A673 (cell line): ENCODE results near the gene TMEM126A. TPM values are rescaled to one million over a fixed set of nuclear protein-coding genes. Genes with fewer than 3 reads are reported as not detected.
"Not testable (repeated sequence)": the region's sequence is repeated elsewhere in the genome, so short reads cannot be mapped to it uniquely, and the experiment has no call there.

Experiments used
- BruUV-seq: library from RNA; stranded (reverse); fragments of 400-500 nt; replicated peaks from 2 replicates; lab custom pipeline; 2021; lab: Mats Ljungman, UMichigan
- CTCF ChIA-PET: fragments of 300-600 bp; sonication (Branson Sonifier 250); formaldehyde crosslinking; loops from one replicate; lab custom pipeline; 2022; ENCODE audit warnings: antibody characterized with exemption; lab: Charles Lee
- POLR2A ChIA-PET: fragments of 300-600 bp; sonication (Branson Sonifier 250); formaldehyde crosslinking; loops from one replicate; lab custom pipeline; 2022; ENCODE audit warnings: antibody characterized with exemption; ENCODE audit not compliant: low non-redundant PET; lab: Charles Lee
- DNase-seq: peaks from one replicate; pipeline ENCODE4 v3.0.0-alpha.2; 2015; ENCODE audit warnings: low spot score
- H3K27ac ChIP-seq: fragments of 200-600 bp; sonication (generic); 2 replicates; pipeline ENCODE4 v1.5.1; 2016; ENCODE audit warnings: mixed run types, low read depth, mild to moderate bottlenecking, mixed read lengths, antibody characterized with exemption, low read length; ENCODE audit not compliant: poor library complexity, severe bottlenecking
- H3K27me3 ChIP-seq: fragments of 200-600 bp; sonication (generic); replicated peaks from 2 replicates; pipeline ENCODE4 v1.6.1; 2017; ENCODE audit warnings: mixed run types, low read depth, mild to moderate bottlenecking, mixed read lengths, antibody characterized with exemption, low read length; ENCODE audit not compliant: insufficient read depth, poor library complexity
- H3K36me3 ChIP-seq: fragments of 200-600 bp; sonication (generic); 2 replicates; pipeline ENCODE4 v1.6.1; 2016; ENCODE audit warnings: mixed run types, mild to moderate bottlenecking, mixed read lengths, antibody characterized with exemption, low read length; ENCODE audit not compliant: insufficient read depth, poor library complexity, severe bottlenecking
- H3K4me1 ChIP-seq: fragments of 200-600 bp; sonication (generic); 2 replicates; pipeline ENCODE4 v1.6.1; 2017; ENCODE audit warnings: mixed run types, mild to moderate bottlenecking, mixed read lengths, antibody characterized with exemption, low read length; ENCODE audit not compliant: insufficient read depth, poor library complexity, severe bottlenecking
- H3K4me3 ChIP-seq: fragments of 200-600 bp; sonication (generic); 2 replicates; pipeline ENCODE4 v1.5.1; 2016; ENCODE audit warnings: low read depth, mixed run types, mild to moderate bottlenecking, mixed read lengths, low read length; ENCODE audit not compliant: poor library complexity, severe bottlenecking
- H3K9me3 ChIP-seq: fragments of 200-600 bp; sonication (generic); 2 replicates; pipeline ENCODE4 v1.6.1; 2016; ENCODE audit warnings: mixed run types, low read depth, mild to moderate bottlenecking, mixed read lengths, antibody characterized with exemption, low read length; ENCODE audit not compliant: poor library complexity, severe bottlenecking
- CTCF ChIP-seq: fragments of 300-800, 200-600 bp; sonication (generic); conservative IDR thresholded peaks from 2 replicates; pipeline ENCODE4 v1.5.1; 2017; ENCODE audit warnings: low read depth, mild to moderate bottlenecking, antibody characterized with exemption, low read length, moderate library complexity, mixed read lengths
- EZH2 ChIP-seq: fragments of 200-600 bp; sonication (generic); IDR thresholded peaks from 2 replicates; pipeline ENCODE4 v1.6.1; 2017; ENCODE audit warnings: borderline replicate concordance, low read depth, mild to moderate bottlenecking, mixed read lengths, antibody characterized with exemption, low read length; ENCODE audit not compliant: poor library complexity, severe bottlenecking
- intact Hi-C: fragments of 100-400 bp; cut with micrococcal nuclease; formaldehyde crosslinking; loops from one replicate; pipeline ENCODE4 v1.10.0; 2022; ENCODE audit not compliant: unreplicated experiment
- total RNA-seq: library from RNA; stranded (reverse); gene quantifications from 2 replicates; pipeline ENCODE4 v1.2.3, GENCODE V29; 2021

The TMEM126A gene
- total RNA-seq, 1 experiment from 2014 or later: 66.0 TPM

GRCh38 chr11:85651118-85651517 lies 3.4 kb downstream of the TMEM126A start:
- Histone ChIP-seq H3K27ac (no peak overlapping the region), H3K4me1 (peaks cover 6% of the 10 kb centered on the region), H3K4me3 (no peak overlapping the region), H3K27me3 (no peaks in the 10 kb centered on the region), H3K9me3 (no peaks in the 10 kb centered on the region), H3K36me3 (peaks cover 12% of the 10 kb centered on the region)
- ChIA-PET CTCF (no interaction called here), POLR2A (interaction anchor here (0.6 to 0.7 kb wide), 3 partner anchors 8 to 610 kb away, joined by 3 to 8 read pairs (median 4); no protein-coding TSS in a partner anchor)
- BruUV-seq: no TSS peak
- intact Hi-C loops: no loop called here
- TF ChIP-seq CTCF (no peak), EZH2 (no peak)
- no peak for DNase-seq

DNA sequence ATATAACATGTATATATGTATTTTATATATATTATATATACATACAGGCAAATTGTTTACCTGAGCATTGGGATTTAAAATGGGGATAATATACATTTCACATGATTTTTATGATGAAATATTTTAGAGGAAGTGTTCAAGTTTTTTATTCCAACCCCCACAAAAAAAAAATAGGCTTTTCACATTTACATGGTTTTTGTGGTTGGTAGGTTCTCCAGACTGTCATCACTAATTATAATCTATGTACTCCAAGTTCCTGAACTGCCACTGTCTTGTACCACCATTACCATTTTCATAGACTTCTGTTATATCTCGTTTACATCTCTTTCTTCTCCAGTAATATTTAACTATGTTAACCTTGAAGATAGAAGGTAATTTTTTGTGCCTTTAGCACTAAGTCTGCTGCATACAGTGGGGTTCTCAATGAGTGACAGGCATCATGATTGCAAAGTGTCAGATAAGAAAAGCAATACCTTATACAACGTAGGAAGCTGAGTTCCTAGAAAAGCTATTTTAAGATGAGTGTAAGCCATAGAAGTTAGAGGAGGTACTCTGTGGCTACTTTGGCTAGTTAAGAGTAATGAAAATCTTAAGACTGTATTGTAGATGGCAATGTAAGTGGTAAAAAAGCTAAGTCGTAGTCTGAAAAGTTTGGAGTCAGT lies 5.2 kb downstream of the TMEM126A start:
- Histone ChIP-seq H3K36me3 (peaks cover 30% of the 10 kb centered on the region), H3K4me3 (no peak overlapping the region), H3K4me1 (no peaks in the 10 kb centered on the region), H3K9me3 (no peaks in the 10 kb centered on the region), H3K27me3 (no peaks in the 10 kb centered on the region), H3K27ac (no peak overlapping the region)
- POLR2A ChIA-PET: no interaction called here
- intact Hi-C loops: no loop called here
- BruUV-seq: no TSS peak
- no peak for DNase-seq
- TF ChIP-seq CTCF (no peak), EZH2 (no peak)
- CTCF ChIA-PET: no interaction called here

GRCh38 chr11:85654343-85654742 lies 6.6 kb downstream of the TMEM126A start:
- H3K27me3 ChIP-seq, BruUV-seq, intact Hi-C loops, H3K9me3 ChIP-seq, H3K4me3 ChIP-seq, CTCF ChIA-PET, DNase-seq, H3K27ac ChIP-seq: not testable (repeated sequence)
- H3K36me3 ChIP-seq: peaks cover 44% of the 10 kb centered on the region
- POLR2A ChIA-PET: interaction anchor here (0.5 kb wide), 1 partner anchor 1937 kb away, joined by 3 read pairs; no protein-coding TSS in a partner anchor
- peaks cover 14% of the 10 kb centered on the region for H3K4me1 ChIP-seq

DNA sequence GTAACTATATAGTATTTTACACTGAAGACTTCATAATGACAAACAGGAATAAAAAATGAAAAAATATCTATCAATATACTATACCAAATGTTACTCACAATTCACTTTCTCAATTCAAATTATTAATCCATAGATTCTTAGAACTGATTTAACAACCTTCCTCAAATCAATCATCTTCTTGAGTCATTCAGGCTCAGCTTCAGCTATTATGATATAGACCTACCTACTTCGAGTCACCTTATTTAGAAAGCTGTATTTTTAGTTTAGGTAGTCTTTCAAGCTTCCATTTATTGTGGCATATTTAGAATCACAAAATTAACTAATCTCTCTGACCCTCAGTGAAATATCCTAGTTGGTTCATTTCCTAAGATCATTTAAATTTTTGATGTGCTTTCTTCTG lies 9.0 kb downstream of the TMEM126A start:
- Histone ChIP-seq H3K9me3 (no peaks in the 10 kb centered on the region), H3K4me1 (peaks cover 36% of the 10 kb centered on the region), H3K27me3 (no peaks in the 10 kb centered on the region), H3K27ac (no peak overlapping the region), H3K4me3 (no peak overlapping the region), H3K36me3 (peaks cover 68% of the 10 kb centered on the region)
- BruUV-seq: no TSS peak
- TF ChIP-seq EZH2: no peak
- TF ChIP-seq CTCF: no peak
- DNase-seq: no peak
- POLR2A ChIA-PET: no interaction called here
- intact Hi-C loops: no loop called here
- CTCF ChIA-PET: no interaction called here
